Activated CD4-positive, CD25-positive, alpha-beta regulatory T cell treated with anti-CD3 and anti-CD28 coated beads, Interleukin-2, amount 50 U/mL, for 72 hours (primary cell): ENCODE measurements around the gene NAB2.

Experiments
- DNase-seq: peaks from one replicate; pipeline ENCODE4 v3.0.0; 2021

The NAB2 gene

GRCh38 chr12:57135527-57136326, 46.8 kb downstream of the NAB2 start:
- no peak for DNase-seq

- no peak for DNase-seq
Measured at GRCh38 chr12:57138526-57139272, 49.8 kb downstream of the NAB2 start.

- no peak for DNase-seq
Measured at GRCh38 chr12:57139796-57140649, 51.1 kb downstream of the NAB2 start.

- DNase-seq = no peak
Measured at GRCh38 chr12:57141249-57141648, 52.3 kb downstream of the NAB2 start.

GRCh38 chr12:57142121-57142520, 53.2 kb downstream of the NAB2 start:
- DNase-seq = no peak

GRCh38 chr12:57142727-57143126, 53.8 kb downstream of the NAB2 start:
- no peak for DNase-seq

- no peak for DNase-seq
Measured at GRCh38 chr12:57143454-57143853, 54.5 kb downstream of the NAB2 start.
